GM11168 (cell line): ENCODE measurements around the gene AFF3.
"Not testable (repeated sequence)": the region's sequence is repeated elsewhere in the genome, so short reads cannot be mapped to it uniquely, and the experiment has no call there.

Experiments used
- in situ Hi-C: fragments of 300-500 bp; cut with MboI; formaldehyde crosslinking; loops from one replicate; pipeline ENCODE4 v1.12.0; 2022; ENCODE audit warnings: low sequenced_read_pairs; ENCODE audit not compliant: unreplicated experiment

The AFF3 gene

DNA sequence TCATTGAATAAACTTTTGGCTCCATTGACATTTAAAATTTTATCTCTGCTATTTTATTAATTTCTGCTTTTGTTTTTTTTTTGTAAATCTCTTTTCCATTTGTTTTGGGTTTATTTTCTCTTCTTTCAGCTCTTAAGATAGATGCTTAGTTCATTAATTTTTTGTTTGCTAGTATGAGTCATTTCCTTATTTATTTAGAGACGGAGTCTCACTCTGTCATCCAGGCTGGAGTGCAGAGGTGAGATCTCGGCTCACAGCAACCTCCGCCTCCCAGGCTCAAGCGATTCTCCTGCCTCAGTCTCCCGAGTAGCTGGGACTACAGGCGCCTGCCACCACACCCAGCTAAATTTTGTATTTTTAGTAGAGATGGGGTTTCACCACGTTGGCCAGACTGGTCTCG, 407.1 kb downstream of the AFF3 start:
- in situ Hi-C loops, result not testable (repeated sequence)

DNA sequence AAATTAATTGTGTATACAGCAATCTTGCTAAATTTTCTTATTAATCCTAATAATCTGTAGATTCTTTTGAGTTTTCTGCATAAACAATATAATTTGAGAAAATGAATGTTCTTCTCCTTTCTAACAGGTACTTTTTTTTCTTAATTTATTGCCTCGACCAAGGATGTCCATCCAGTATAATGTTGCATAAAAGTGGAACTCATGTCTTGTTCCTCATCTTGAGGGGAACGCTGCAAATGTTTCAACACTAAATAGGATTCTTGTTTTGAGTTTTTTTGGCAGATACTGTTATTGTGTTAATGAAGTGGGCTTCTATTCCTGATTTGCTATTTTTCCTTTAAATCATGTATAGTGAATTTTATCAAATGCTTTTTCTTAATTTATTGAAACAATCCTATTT, 408.2 kb downstream of the AFF3 start:
- in situ Hi-C loops, result no loop called here

DNA sequence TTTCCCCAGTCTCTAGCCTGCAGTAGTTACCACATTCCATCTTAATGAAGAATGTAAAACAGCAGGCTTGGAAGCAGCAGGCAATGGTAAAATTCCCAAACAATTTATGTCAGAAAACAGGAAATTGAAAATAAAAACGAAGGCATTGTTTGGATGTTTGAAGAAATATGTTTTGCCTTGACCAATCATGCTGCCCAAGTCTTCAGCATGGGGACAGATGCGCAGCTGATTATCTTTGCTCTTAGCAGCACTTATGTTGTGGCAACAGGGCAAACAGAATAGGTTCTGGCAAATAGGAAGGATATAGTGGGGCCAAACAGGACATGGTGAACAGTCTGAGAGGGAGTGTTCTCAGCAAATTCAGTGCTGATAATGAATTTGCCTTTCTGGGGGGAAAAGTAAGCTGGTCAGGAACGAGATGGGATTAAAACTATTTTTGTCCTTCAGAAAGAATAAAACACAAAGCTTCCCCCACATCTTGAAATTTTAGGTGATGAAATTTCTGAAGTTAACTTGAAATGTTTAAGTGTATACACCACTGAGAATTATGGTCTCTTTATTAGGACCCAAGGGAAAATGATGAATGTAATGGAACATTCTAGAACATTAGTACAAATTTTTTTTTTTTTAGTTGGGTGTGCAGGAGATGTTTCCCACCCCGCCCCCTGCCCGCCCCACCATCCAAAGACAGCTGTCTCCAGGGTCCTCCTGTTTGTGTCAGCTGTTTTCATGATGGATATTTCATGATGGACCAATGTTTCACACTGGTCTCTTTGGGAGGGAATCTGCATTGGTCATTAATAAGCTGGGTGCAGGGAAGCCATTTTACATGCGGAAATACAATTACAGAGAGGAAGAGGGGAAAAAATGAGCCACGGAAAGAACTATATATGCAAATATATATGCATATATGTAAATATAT, 413.0 kb downstream of the AFF3 start:
- in situ Hi-C loops, result no loop called here

DNA sequence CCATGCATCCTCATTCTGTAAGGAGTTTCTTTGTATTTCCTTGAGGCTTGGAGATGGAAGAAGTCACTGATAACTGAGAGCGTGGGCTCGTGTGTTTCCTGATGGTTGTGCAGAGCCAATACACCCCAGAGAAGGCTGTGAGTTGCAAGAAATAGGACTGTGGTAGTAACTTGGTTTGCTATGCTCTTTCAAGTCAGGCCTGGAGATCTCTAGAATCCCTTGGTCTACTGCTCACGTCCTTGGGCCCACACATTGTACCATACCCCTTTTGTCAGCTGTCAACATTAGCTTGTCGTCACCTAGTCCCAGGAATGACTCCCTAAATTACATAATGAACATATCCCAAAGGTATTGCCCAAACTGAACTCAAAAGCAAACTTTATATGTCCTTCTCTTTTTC, 414.2 kb downstream of the AFF3 start:
- in situ Hi-C loops, result no loop called here

DNA sequence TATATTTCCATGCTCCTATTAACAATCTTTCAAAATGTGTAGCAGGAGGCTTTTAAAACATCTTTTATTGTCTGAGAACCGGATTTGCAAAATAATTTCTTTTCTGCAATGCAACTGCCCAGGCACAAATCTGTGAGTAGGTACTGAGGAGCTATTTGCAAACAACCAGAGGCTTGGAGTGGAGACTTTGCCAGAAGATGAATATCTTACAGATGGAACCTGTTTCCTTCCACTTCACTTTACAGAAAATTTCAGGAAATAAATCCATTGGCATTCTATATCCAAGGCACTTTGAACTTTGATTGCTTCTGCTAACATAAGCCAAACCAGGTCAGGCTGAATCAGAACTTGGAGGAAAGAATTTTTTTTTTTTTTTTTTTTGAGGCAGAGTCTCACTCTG, 415.2 kb downstream of the AFF3 start:
- in situ Hi-C loops, result no loop called here

DNA sequence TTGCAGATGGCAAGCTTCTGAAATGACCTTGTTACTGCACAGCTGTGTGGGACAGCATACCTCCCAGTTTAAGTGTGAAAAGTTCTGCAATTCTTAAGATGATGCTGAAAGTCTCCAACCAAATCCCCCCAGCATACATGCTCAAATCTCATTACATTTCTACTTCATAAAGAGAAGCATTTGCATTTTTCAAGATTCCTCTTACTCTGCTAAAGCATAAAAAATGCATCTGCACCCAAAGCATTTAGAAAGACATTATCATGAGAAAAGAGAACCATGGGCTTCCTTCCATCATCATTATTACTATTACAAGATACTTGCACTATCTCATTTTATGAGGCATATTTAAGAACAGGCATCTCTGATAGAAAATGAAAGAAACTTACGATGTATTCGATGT, 415.7 kb downstream of the AFF3 start:
- in situ Hi-C loops, result no loop called here

DNA sequence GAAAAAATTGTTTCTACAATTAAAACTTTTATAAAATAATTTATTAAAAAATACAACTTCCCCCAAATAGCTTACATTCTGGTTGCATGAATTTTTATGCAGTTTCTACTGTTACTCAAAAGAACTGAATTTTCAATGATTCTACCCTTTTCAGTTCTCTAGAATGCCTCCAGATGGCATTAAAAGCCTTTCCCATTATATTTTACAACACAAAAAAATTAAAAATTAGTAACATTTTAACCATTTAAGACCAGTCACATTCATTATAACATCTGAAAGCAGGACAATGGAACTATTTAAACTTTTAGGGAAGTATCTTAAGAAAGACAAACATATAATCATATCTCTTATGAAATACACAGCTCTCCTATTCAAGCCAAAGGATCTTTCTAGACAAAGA, 416.6 kb downstream of the AFF3 start:
- in situ Hi-C loops, result no loop called here

DNA sequence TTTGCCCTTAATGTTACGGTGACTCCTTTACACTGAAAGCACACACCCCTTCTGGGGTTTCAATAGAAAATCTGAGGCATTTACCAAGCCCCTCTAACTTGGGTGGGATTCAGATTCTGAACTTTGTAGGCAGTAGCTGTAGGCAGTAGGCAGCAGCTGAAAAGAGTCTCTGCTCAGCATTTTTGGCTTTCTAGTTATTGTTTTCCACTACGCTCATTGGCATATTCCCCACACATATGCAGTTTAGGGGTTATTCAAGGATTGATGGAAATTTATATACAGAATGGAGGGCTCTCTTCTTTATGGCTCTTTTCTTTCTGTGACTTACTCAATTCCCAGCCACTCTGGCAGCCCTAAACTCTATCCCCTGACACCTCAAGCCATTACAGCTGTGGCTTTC, 419.9 kb downstream of the AFF3 start:
- in situ Hi-C loops, result no loop called here

DNA sequence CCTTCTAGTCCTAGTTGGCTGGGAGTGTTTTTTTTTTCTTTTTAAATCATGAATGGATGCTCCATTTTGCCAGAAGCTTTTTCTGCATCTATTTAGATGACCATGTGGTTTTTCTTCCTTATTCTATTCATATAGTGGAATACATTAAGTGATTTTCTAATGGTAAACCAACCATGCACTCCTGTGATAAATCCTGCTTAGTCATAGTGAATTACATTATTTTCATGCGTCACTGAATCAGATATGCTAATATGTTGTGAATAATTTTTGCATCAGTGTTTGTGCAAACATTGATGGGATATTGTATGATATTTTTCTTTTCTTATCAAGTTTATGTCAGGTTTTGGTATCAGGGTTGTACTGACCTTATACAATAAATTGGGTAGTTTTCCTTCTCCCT, 423.3 kb downstream of the AFF3 start:
- in situ Hi-C loops, result no loop called here

DNA sequence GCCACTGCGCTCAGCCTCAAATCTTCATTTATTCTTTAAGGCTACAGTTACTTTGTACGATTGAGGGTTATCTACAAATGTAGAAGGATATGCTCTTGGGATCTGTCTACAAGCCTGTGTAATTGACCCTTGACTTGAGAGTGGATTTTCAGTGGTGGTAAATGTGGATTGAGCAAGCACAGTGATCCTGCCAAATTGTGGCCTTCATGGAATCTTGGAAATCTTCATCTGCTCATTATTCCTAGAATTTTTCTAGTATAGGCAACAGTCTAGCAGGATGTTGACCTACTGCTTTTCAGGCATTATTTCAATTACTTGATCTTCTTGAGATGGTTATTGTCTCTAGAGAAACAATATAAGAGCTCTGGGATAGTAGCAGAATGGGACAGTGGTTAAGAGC, 426.4 kb downstream of the AFF3 start:
- in situ Hi-C loops, result no loop called here

DNA sequence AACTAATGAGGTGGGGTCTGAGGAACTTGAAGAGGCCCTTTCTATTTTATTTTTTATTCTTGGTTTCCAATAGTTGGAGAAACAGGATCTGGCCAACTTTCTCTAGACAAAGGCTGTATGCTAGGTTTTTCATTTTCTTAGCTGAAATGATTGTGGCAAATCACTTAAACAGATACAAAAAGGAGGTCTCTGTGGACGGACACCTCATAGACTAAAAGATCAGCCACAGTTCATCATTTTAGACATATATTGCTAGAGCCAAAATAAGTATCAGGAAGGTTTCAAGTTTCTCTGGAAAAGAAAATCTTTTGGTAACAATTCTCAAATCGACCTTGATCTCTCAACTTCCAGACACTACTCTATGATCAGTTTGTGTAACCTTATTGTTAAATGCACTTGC, 428.0 kb downstream of the AFF3 start:
- in situ Hi-C loops, result no loop called here

DNA sequence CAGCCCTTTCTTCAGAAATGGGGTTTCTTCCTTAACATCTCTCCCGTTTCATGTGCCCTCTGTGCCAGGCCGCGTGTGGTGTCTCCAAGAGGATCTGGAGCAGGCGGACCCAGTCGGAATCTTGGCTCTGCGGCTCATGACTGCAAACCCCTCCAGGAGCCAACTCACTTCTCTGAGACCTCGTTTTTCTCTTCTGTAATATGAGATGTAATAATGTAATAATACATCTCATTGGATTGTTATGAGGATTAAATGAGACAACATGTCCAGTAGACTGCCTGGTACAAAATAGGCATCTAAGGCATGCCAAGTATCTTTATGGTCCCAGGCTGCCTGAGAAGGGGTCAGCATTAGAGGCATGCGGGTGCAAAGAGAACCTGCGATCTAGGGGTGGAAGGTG, 431.2 kb downstream of the AFF3 start:
- in situ Hi-C loops, result no loop called here

DNA sequence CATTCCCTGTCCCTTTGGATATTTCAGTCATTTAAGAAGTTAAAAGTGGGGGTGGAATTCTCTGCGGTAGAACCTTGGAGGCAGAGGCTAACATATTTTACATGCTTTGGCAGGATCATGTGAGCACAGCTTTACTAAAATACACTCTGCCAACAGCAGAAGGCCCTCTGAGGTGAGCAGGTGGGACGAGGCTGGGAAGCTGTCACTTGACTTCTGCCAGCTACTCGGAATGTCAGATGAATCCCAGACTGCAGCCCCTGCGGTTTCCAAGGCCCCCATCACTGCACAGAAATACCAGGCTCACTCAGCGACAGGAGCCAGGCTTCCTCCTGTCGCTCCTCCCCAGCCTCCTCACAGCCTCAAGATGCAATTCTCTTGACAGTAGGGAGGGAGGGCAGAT, 431.7 kb downstream of the AFF3 start:
- in situ Hi-C loops, result no loop called here

DNA sequence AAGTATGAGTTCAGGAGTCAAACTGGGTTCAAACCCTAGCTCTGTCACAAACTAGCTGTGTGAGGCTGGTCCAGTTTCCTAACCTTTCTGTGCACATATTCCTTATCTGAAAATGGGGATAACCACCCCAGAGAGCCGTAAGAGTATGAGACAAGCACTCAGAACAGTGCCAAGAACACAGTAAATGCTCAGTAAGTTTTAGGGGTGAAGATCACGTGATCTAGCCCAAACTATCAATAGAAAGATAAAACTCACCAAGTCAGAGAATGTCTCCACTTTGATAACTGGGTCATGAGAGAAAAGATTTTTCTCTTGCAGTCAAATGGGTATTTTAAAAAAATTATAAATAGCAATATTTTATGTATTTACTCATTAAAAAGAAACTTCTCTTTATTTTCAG, 433.2 kb downstream of the AFF3 start:
- in situ Hi-C loops, result no loop called here

DNA sequence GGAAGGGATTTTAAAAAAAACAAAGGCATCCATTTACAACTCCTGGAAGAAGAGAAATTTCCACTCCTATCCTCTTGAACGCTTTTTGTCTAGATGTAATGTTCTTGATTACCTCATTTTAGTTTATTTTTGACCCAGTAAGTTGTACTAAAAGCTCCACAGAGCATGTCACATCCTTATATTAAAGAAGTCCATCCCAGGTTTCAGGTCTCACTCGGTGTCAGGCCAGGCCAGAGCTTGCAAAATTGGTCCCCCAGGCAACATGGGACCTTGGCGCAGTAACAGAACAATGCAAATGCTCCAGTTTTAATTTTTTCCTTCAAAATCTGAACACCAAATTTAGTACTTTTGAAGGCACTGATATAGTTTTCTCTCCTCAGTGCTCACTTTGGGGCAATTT, 434.2 kb downstream of the AFF3 start:
- in situ Hi-C loops, result no loop called here

DNA sequence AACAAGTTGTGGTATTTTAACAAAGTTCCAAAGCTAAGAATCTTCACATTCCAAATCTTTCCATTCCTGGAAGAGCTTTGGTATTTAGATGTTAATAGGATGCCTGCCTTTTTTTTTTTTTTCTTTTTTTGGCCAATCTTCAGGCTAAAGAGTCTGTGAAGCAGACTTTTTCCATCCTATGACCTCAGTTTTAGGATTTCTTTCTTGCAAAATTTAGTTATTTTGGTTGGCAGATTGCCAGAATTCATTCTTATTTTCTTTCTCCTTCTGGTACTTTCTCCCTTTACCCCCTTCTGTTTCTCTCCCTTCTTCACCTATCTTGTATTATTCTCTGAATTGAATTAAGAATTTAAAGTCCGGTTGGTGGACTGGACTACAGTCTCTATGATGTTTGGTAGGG, 434.8 kb downstream of the AFF3 start:
- in situ Hi-C loops, result no loop called here

DNA sequence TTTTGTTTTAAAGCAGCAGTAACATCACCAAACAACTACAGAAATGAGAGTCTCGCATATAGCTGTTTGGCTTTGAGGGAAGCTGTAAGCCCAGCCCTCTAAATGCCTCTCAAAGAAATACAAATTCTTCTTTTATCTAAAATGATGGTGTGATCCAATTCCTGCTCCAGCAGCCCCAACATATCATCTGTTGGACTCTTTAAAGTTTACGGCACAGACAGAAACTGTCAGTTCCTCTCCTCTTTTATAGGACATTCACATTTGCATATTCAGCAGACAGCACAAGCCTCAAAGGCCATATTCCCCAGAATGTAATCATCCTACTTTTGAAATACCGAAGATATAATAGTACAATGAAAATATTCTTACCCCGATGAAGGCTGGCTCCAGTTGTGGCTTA, 435.7 kb downstream of the AFF3 start:
- in situ Hi-C loops, result no loop called here

DNA sequence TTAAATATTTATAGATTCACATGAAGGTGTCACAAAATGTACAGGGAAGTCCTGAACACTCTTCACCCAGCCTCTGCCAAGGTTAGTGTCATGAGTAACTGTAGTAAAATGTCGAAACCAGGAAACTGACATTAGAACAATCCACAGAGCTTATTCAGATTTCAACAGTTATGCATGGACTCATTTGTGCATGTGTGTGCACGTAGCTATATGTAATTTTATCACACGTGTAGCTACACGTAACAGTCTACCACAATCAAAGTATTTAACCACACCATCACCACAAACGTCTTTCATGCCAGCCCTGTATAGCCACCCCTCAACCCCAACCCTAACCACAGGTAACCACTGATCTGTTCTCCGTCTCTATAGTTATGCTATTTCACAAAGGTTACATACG, 440.9 kb downstream of the AFF3 start:
- in situ Hi-C loops, result no loop called here

DNA sequence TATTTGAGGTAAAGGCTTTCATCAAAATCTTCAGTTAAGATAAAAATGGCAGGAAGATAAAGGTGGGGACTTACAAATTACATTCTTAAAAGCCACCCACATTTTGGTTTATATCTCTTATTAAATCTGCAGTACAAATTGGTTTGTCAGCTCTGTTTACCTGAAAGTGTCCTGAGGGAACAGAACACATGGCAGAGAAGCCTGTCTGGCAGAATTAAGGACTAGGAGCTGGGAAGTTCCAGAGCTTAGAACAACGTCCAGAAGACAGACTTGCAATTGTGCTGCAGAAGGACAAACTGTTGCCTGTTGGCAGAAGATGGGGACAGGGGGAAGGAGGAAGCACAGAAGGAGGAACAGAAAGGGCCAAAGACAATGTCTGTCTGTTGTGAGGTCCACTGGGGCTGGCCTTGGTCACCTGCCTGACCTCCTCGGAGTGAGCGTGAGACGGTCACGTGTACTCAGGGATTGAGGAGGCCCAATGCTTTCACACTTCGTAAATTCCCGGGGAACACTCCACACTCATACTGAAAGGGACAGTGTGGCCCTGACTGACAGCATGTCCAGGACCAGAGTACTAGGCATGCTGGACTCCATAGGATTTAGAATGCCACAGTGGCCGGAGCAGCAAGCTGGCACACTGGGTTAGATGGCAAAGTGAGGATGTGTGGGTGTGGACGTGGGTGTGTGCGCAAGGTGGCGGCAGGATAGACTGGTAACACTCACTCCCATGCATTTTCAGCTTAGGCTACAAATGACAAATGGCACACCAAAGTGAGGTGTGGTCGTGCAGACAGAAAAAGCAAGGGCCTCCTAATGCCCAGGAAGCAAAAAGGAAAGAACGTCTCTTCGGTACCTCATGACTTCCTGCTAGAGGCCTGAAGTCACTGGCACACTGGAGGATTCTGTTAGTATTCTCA, 441.6 kb downstream of the AFF3 start:
- in situ Hi-C loops, result no loop called here

DNA sequence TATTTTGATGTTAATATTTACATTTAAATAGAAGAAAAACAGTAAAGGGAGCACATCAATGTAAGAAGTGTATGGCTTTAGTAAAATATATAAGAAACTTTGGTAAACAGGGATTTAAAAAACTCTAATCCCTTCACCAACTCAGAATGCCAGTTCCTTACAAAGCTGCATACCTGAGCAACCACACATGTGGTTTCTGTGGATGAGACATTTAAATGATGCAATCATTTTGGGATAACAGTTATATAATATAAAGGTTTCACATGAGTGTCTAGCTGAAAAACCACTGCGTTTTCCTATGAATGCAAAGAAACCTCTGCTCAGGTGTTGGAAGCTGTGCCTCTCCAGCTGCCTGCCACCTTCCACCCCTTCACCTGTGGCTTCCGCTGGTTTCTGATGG, 443.5 kb downstream of the AFF3 start:
- in situ Hi-C loops, result no loop called here

DNA sequence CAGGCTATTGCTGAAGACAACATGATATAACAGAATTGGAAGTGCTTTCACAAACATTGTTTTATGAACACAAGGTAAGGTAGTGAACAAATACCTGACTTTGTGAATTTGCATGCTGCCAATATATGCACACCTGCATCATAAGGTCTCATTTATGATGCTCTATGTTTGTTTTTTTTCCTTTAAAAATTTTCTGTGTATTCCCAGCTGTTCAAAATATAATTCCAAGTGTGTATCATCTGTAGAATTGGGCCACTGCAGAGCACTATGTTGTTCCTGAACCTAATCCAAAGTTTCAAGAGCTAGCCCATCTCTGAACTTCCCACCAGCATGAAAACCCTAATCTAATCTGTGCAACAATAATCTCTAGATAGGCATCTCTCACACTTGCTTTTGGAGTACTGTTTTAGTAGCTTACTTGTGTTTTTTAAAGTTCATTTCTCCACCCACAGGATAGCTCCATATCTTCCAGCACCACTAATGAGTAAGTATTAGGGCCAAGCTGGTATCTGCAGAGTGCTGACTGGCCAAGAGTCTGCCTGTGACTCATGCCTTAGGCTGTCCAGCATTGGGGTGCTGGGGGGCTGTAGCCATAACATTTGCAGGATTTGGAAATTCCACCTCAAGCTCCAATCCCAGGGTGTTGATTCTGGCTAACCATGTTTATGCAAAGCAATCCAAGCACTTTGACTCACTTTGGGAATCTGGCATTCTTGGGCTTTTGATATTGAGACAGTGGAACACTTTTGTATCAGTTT, 444.4 kb downstream of the AFF3 start:
- in situ Hi-C loops, result no loop called here
